NCI-H2081 (cell line): Measurements from ENCODE around the gene UBE2S.
"Not testable (repeated sequence)": the region's sequence is repeated elsewhere in the genome, so short reads cannot be mapped to it uniquely, and the experiment has no call there.

ENCODE experiments used
- DNase-seq, 2 experiments: peaks; one replicate each; lab custom pipeline; 2025; lab: John Stamatoyannopoulos, UW

The UBE2S gene

GRCh38 chr19:55406091-55406825 is 1.3 kb downstream of the UBE2S start:
- no peak for DNase-seq

DNA sequence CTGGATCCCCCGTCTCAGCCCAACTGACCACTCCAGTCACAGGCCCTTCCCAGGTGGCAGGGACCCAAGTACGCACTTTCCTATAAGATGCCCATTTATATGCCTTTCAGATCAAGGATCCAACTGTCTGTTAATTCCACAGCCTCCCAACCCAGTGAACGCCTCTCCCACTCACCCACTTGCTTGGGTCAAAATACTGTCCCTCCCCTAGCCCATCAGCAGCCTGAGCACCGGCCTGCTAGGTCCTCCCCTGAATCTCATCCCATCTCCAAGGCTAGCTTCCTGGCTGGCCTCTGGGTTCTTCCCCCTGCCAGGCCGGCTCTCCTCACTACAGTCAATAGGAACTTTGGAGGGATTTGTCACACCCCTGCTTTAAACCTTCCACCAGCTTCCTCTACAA is 1.9 kb downstream of the UBE2S start:
- DNase-seq: no peak

GRCh38 chr19:55402509-55402908 is 5.1 kb downstream of the UBE2S start:
- no peak for DNase-seq

DNA sequence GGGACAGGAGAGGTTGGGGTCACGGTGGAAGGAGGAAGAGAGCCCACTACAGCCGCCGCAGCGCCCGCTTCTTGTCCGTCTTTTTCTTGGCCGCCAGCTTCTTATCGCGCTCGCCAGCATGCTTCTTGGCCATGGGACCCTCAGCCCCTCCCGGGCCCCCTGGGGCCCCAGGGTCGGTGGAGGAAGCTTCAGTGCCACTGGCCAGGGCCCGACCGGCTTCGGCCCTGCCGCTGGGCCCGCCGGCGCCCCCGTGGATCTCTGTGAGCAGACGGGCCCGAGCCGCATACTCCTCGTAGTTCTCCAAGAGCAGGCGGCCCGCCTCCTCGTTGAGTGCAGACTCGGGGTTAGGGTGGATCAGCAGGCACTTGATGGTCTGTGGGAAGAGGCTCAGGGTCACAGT is 6.2 kb downstream of the UBE2S start:
- DNase-seq: not testable (repeated sequence)

GRCh38 chr19:55400281-55401087 is 7.1 kb downstream of the UBE2S start:
- DNase-seq: no peak

DNA sequence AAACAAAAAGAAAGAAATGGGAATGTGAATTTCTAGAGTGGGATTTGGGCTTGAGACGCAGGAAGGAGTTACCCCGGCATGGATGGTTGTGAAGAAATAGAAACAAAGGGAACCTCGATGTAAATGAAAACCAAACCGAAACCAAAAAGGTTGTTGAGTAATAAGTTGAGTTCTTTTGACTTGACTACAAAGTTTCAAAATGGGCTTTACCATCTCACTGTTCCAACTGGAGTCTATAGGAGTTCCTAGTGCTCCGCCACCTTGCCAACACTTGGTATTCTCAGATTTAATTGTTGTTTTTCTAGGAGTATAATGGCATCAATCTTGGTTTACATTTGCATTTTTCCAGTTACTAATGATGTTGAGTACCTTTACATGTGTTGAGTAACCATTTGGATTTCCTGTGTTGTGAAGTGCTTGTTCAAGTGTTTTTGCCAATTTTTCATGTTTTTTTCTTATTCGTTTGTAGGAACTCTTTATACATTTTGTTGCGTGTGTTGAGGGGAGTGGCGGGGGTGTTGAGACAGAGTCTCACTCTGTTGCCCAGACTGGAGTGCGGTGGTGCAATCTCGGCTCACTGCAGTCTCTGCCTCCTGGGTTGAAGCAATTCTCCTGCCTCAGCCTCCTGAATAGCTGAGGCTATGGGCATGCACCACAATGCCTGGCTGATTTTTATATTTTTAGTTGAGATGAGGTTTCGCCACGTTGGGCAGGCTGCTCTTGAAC is 9.2 kb downstream of the UBE2S start:
- no peak for DNase-seq

- DNase-seq: no peak
These were observed 14.5 kb downstream of the UBE2S start for GRCh38 chr19:55392820-55393761.

- DNase-seq: no peak
These were observed 15.6 kb downstream of the UBE2S start for GRCh38 chr19:55391702-55392615.

- no peak for DNase-seq
These were observed 16.4 kb downstream of the UBE2S start for GRCh38 chr19:55391191-55391670.

- DNase-seq: peak in 1 of 2 experiments; percentile 7
These were observed 17.1 kb downstream of the UBE2S start for GRCh38 chr19:55390461-55390880.

DNA sequence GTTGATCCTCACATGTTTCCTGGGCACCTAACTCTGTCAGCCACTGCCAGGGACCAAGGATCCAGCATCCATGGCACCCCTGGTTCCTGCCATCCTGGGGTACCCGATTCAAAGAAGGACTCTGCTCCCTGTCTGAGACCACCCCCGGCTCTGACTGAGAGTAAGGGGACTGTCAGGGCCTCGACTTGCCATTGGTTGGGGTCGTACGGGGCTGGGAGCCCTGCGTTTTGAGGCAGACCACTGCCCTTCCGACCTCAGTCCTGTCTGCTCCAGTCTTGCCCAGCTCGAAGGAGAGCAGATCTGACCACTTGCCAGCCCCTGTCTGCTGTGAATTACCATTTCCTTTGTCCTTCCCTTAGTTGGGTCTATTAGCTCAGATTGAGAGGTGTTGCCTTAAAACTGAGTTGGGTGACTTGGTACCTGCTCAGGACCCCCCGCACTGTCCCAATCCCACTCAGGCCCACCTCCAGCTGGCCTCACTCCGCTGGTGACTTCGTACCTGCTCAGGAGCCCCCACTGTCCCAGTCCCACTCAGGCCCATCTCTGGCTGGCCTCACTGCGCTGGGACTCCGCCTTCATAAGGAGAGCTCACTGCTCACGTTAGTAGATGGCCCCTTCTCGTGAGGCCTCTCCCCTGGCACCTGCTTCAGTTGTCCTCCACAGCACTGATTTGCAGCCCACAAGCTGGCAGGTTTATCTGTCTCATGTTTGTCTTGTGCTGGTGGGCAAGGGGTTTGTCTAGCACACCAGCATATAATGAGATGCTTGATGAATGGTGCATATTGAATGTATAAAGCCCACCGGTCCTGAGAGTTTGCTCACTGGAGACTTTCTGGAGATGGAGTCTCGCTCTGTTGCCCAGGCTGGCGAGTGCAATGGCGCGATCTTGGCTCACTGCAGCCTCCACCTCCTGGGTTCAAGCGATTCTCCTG is 17.9 kb downstream of the UBE2S start:
- DNase-seq: no peak

GRCh38 chr19:55387736-55388497 is 19.7 kb downstream of the UBE2S start:
- no peak for DNase-seq

GRCh38 chr19:55386493-55386971 is 21.1 kb downstream of the UBE2S start:
- no peak for DNase-seq

DNA sequence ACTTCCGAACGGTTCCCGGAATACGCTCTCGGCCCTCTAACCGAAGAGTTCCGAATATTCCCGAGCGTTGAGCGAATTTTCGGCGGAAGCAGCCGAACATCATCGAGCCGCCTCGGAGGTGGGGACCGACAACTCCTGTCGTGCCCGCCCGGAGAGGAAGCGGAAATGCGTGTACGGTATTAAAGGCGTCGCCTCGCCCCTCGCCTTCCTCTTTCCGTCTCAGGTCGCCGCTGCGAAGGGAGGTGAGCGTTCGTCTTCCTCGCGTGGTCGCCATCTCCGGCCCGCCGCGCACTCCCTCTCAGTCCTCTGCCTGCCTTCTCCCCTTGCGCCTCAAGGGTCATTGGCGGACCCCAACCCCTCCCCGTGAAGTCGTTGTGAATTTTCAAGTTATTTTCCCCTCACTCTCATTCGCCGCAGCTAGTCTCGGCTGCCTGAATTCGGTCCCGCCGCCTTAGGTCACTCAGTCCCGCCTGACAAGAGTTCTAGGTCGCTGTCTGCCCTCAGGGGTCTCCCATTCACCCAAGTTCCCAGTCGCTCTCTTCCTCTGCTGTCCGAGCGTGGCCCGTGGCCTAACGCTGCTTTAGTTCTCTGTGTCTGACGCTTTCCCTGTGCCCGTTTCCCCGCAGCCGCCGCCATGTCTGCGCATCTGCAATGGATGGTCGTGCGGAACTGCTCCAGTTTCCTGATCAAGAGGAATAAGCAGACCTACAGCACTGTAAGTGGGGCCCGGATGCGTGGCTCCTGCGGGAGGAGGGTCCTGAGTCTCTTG is 21.7 kb downstream of the UBE2S start, which contains the start of gene RPL28:
Gene RPL28 (plus strand): TSS at position 209 of the 769 bp plus-strand sequence. CDS start 426 bp downstream, at position 635.
- DNase-seq: peak; percentile 97

- peak; percentile 94 to 97 for DNase-seq
These were observed 22.5 kb downstream of the UBE2S start for GRCh38 chr19:55384920-55385723.
